Stimulated activated CD8-positive, alpha-beta memory T cell treated with anti-CD3 and anti-CD28 coated beads, Interleukin-12 subunit alpha, Interleukin-12 subunit beta, amount 100 ng/mL, for 24 hours (primary cell): ENCODE measurements around the gene SIPA1.

Experiments used
- DNase-seq: peaks from one replicate; pipeline ENCODE4 v3.0.0-alpha.2; 2020; ENCODE audit errors: extremely low read depth

Gene SIPA1

DNA sequence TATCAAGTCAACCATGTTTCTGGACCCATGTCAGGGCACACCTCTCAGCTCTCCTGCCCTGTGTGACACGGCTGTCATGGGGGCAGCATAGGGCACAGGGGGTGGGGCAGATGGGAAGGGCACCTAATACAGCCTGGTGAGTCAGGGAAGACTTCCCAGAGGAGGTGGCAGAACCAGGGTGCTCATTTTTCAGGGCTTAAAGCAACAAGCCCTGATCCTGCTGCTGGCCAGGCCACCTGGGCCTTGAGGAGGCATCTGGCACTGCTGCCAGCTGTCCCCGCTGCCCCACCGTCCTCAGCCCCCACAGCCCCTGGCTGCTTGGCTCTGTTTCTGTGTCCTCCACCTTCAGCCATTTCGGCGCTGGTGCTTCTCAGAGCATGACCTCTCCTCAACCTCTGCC, 28.2 kb upstream of the SIPA1 start:
- no peak for DNase-seq

DNA sequence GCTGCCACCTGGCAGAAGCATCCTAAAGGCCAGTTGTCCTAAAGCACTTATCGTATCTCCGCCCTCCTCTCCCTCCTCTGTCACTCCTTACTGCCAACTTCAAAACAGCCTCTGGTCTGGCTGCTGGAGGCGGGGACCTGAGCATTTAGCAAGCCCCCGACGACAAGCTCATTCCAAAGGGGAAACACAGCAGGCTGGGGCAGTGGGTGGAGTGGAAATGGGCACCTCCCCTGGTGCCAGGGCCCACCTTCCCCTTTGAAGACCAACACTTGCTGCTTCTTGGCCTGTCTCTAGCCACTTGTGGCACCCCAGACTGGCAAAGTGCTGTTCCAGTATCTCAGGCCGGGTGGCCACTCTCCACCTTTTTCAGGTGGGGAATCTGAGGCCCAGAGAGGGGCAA, 27.5 kb upstream of the SIPA1 start:
- DNase-seq, result no peak

DNA sequence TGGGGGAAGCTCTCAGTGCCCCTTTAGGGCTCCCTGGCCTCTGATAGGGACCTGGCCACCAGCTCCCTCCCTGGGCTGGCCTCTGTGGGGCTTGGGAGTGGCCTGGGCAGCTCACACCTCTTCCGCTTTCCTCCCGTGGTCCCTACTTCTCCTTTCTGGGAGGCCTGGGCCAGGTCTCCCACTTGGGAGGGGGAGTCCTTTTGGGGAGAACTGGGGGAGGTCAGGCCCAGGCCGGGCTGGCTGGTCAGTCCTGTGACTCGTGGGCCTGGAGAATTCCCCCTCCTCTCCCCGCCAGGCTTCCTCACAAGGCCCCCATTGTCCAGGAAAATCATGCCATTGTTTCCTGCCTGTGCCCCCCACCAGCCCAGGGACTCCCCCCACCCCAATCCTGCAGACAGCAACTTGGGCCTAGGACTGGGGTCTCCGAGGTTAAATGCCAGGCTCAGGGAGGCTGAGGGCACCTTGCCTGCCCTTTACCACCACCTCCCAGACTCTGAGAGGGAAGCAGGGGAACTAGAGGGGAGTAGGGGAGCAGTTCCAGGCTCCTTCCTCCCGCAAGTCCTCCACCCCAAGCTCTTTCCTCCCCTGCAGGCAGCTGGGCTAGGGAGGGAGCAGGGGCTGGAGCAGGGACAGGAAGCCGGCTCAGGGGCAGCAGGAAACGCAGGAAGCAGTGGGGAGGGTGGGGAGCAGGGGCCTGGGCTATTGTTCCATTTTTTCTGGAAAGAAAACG, 26.7 kb upstream of the SIPA1 start:
- no peak for DNase-seq

DNA sequence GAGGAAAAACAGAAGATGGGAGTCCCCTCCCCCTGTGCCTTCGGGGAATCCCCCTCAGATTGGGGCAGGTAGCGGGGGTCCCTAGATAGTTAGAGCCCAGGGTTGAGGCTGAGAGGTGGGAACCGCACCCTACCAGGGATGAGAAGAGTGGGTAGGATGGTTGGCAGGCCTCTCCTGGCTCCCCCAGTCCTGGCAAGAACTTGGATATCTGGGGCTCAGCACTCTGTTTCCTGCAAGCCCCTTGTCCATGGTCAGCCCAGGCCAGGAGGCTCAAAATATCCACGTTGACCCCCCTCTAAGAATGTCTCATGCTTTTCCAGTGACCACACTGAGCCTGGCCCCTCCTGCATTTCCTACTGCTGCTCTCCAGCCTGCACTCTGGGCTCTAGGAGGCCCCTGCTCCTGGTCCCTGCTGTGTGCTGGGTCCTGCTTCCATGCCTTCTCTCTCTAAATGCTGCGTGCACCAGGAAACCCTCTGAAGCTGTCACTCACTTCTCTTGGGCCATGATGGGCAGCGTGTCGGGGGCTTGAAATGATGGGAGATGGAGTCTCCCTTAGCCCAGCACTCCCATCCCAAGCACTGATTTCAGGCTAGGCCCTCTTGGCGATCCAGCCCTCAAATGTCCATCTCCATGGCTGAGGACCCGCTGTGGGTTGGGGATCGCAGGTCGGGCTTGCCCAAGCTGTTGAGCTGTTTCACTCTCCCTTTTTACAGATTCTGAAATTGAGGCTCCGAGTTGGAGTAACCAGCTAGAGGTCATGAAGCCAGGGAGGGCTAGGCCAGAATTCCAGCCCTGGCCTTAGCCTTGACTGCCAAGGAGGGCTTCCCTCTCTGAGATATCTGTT, 25.9 kb upstream of the SIPA1 start:
- no peak for DNase-seq

DNA sequence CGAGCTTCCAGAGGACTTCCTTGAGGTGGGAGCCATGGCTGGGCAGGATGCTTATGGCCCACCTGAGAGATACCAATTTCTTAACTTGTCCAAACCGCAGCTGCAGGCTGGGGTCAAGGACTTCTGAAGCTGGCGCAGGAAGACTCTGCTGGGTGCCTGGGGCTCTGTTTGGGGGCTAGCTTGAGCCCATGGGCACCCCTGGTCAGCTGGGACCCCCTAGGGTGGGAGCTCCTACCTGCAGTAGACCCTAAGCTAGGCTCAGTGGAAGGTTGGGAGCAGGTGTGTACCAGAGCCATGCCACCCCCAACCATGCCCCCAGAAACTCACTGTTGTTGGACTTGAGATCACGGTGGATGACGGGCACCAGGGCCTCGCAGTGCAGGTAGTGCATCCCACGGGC, 25.2 kb upstream of the SIPA1 start:
- no peak for DNase-seq

DNA sequence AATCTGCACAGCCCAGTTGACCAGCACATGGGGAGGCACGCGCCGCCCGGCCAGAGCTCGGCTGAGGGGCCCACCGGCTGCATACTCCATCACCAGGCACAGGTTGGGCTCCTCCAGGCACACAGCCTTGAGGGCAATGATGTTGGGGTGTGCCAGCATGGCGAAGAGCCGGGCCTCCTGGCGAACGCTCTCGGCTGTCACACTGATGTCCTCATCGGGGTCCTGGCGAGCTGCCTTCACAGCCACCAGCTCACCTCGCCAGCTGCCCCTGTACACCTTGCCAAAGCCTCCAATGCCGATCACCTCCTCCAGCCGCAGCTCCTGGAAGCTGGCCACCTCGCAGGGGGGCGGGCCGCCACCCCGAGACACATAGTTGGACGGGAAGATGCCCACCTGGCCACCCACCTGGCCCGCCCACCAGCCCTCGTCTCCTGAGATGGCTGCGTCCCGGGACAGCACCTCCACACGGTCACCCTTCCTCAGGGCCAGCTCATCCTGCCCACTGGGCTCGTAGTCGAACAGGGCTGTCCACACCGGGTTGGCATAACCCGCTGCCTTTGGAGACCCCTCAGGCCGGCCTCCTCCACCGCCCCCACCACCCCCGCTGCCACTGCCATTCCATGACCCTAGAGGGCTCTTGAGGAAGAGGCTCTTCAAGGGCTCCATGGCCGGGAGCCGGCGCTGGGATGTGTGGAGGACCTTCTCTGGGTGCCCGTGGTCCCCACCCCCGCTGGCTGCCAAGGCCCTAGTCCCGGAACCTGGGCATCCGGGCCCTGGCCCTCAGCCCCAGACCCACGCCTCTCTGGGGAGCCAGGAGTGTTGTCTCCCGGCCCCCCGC, 24.6 kb upstream of the SIPA1 start:
- no peak for DNase-seq

DNA sequence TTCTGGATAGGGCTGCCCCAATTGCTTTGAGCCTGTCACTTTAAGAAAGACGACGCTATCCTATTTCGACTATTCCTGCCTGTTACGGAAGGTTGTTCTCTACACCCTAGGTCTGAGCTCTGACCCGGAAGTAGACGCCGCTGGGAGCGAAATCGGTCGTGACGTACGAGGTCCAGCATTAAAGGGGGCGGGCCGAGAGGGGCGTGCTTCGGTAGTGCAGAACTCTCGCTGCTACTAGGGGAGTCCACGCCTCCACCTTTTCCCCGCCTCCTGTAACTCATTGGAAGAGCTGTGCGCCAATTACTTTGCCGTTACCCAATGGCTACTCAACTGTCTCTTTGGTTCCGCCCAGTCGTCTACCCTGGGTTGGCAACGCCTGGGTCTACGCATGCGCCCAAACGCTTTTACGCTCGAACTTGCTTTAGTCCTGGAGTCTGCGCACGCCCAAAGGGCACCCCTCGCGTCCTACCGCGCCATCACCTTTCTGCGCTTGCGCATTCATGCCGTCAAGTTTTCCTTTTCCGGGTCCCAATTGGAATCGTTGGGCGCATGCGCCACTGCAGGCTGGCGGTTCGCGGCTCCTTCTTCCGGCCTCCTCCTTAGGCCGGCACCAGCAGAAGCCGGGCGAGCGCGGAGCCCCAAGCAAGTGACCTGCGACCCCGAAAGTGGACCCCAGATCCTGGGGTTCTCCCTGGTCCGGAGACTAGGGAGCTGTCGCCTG, 22.5 kb upstream of the SIPA1 start, which contains the start of gene PCNX3:
TSS of gene PCNX3 (plus strand) at position 548 of the 721 bp plus-strand sequence. CDS start 536 bp downstream, outside the sequence.
- DNase-seq, result peak; percentile 99

DNA sequence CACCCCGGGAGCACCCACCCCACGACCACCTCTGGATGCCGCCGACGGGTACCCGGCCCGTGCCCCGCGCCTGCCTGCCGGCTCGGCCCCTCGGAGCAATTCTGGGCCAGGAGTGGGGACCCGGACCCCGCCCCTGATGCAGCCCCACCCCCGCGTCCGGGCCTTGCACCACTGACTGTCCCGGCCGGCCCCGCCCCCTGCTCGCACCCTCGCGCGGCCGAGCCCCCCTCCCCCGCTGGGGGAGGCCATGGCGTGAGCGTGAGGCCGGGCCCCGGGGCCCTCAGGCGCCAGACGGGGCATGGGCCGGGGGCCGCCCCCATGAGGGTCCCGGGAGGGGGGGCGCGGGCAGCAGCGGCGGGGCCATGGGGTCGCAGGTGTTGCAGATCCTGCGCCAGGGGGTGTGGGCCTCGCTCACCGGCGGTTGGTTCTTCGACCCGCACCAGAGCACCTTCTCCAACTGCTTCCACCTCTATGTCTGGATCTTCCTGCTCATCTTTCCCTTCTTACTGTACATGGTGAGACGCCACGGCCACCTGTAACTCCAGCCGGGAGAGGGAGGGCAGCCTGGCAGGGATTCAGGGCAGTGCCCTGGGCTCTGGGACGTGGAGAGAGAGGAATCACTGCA, 21.8 kb upstream of the SIPA1 start:
- DNase-seq, result no peak

DNA sequence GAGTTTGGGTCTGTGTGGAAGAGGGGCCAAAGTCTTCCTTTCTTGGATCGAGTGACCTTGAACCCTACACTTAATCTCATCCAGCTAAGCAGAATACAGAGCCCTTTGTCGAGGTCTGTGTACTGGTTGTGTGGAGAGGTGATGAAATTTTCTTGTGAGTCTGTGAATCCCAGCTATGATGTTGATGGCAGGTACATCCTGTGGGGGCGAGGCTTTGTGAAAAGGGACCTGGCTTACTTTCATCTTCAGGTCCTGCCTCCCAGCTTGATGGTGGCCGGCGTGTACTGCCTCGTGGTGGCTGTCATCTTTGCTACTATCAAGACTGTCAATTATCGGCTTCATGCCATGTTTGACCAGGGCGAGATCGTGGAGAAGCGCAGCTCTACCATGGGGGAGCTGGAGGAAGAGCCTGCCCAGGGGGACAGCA, 21.3 kb upstream of the SIPA1 start:
- DNase-seq, result no peak

DNA sequence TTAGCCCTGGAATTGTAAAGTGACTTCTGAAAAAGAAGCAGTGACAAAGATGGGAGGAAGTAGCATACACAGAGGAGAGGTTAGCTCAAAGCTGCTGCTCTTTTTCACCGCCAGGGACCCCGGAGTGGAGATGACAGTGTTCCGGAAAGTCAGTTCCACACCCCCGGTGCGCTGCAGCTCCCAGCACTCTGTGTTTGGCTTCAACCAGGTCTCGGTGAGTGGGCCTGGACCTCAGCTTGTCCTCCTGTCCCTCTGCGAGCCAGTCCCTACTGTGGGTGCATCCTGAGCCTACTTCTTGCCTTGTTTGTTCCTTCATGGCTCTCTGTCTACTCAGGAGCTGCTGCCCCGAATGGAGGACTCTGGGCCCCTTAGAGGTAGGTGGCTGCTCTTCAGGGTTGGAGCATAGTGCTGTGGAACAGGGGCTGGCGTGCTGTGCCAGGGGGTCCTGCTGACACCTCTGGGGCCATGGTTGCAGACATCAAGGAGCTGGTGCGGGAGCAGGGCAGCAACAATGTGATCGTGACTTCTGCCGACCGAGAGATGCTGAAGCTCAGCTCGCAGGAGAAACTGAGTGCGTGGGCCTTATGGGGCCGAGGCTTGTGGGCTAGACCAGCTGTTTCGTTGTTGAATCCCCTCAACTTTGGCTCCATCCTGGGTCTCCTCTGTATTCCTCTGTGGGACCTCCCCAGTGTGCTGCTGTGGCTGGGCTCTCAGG, 20.6 kb upstream of the SIPA1 start:
- DNase-seq, result no peak

DNA sequence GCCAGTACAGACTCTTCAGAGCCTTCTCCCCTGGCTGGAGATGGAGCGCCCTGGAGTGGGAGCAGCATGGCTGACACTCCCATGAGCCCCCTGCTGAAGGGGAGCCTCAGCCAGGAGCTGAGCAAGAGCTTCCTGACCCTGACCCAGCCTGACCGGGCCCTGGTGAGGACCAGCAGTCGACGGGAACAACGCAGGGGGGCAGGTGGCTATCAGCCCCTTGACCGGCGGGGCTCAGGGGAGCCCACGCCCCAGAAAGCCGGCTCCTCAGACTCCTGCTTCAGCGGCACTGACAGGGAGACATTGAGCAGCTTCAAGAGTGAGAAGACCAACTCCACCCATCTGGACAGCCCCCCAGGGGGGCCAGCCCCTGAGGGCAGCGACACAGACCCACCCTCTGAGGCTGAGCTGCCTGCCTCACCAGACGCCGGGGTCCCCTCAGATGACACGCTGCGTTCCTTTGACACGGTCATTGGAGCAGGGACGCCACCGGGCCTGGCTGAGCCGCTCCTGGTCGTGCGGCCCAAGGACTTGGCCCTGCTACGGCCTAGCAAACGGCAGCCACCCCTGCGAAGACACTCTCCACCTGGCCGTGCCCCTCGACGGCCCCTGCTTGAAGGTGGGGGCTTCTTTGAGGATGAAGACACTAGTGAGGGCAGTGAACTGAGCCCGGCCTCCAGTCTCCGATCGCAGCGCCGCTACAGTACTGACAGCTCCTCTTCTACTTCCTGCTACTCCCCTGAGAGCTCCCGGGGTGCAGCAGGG, 19.7 kb upstream of the SIPA1 start:
- DNase-seq, result no peak

DNA sequence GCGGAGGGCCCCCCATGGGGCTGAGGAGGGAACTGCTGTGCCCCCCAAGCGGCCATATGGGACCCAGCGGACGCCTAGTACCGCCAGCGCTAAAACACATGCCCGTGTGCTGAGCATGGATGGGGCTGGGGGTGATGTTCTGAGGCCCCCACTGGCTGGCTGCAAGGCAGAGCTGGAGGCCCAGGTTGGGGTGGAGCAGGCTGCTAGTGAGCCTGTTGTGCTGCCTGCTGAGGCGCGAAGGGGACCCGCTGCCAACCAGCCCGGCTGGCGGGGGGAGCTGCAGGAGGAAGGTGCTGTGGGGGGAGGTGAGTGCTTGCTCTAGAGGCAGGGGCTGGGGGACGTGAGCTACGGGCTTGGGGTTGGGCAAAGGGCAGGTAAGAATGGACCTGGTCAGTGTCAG, 19.1 kb upstream of the SIPA1 start:
- DNase-seq, result no peak

DNA sequence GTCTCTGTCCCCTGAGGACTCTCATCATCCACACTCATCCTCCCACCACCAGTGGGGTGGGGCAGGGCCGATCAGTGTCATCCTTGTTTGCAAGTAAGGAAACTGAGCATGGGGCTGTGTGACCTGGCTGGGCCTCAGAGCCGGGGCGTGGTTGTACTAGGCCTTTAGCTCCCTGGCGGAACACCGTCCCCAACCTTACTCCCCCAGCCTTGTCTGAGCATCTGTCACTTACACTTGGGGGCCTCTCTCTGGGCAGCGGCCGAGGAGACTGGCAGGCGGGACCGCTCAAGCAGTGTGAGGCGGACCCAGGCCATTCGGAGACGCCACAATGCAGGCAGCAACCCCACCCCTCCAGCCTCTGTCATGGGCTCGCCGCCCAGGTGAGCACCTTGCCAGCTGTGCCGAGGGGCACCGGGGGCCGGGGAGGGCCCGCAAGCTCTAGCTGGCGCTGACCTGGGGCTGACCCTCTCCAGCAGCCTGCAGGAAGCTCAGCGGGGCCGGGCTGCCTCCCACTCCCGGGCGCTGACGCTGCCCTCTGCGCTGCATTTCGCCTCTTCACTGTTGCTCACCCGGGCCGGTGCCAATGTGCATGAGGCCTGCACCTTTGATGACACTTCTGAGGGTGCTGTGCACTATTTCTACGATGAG, 18.5 kb upstream of the SIPA1 start:
- DNase-seq, result no peak

DNA sequence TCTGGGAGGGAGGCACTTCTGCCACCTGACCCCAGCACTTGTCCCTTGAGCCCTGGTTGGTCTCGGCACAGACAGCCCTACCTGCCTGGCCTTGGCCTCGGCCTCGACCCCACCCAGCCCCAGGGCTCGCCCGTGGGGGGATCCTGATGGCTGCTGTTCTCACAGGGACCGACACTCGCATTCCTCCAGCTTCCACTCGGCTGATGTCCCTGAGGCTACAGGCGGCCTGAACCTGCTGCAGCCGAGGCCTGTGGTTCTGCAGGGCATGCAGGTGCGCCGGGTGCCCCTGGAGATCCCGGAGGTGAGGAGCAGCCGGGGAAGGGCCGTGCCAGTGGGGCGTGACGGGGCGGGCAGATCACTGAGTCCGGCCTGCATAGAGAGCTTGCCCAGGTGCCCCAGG, 17.2 kb upstream of the SIPA1 start:
- no peak for DNase-seq

DNA sequence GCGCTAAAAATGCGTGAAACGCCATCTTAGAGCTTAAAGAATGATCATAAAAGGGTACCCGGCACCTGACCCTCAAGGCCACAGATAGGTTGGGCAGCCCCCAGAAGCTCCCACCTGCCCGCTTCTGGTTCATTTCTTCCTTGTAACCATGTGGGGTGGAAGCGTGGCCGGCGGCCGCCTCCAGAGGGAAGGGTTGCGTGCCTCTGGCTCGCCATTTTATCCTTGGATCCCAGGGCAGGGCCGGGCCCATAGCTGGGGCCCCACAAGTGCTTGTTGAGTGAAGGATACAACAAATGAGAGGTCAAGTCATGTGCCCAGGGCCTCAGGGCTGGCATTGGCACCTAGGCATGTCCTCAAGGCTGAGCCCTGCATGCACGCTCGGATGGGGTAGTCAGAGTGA, 16.4 kb upstream of the SIPA1 start:
- no peak for DNase-seq

DNA sequence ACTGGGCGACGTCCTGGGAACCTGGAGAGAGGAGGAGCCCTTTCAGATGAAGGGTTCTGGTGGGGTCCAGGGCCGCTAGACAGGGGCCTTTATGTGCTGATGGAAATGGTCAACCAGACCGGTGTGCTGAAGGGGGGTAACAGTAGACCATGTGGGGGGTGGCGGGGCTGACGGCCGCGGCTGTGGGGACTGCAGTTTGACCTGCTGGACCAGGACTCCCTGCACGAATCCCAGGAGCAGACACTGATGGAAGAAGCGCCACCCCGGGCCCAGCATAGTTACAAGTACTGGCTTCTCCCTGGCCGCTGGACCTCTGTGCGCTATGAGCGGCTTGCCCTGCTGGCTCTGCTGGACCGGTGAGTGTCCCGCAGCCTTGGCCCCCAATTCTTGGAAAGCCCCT, 15.9 kb upstream of the SIPA1 start:
- DNase-seq, result no peak

DNA sequence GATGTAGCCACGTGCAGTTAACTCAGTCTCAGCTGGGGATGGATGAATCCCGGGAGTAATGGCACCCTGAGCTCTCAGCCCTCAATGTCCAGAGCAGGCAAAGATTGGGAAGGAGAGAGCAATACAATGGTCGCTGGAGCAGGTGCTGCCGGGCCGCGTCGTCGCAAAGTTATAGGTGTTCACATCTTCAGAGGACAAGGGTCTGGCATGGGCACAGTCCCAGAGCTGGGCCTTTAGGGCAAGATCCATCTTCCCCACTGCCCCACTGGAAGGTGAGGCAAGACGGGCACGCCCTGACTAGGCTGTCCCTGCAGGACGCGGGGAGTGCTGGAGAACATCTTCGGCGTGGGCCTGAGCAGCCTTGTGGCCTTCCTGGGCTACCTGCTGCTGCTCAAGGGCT, 14.7 kb upstream of the SIPA1 start:
- DNase-seq, result no peak

DNA sequence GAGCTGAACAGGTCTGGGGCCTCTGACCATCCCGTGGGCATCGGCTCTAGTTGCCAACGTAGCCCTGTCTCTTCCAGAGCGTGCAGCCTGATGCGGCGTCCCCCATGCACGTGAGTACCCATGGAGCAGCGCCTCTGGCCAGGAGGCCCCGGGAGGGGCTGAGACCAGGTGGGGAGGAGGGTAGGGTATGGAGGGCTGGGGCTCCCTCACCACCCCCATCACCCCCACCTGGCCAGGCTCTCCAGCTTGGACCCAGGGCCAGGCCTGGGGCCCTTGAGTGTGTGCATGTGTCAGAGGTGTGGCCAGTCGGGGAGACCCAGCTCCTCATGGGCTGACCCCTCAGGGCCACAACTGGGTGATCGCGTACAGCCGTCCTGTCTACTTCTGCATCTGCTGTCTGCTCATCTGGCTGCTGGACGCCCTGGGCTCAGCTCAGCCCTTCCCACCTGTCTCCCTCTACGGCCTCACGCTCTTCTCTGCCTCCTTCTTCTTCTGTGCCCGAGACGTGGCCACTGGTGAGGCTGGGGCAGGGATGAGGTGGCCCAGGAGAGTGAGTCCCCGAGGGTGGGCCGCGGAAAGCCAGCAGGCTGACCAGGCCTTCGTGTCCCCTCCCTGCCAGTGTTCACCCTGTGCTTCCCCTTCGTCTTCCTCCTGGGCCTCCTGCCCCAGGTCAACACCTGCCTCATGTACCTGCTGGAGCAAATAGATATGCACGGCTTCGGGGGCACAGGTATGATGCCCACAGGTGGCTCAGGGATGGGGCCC, 13.9 kb upstream of the SIPA1 start:
- DNase-seq, result no peak
